Cardiac fibroblast (primary cell): ENCODE data around the gene CYP2J2.
"Not testable (repeated sequence)": the region's sequence is repeated elsewhere in the genome, so short reads cannot be mapped to it uniquely, and the experiment has no call there.

Source experiments
- DNase-seq, 2 donors: peaks; one replicate each; pipeline versions ENCODE4 v3.0.0 to v3.0.0-alpha.2; 2010; ENCODE audit warnings: low read depth in 2 of 2
- H3K4me3 ChIP-seq, 2 donors: replicated peaks in 1 of 2; 1 replicate in 1 of 2; 2 replicates in 1 of 2; pipeline ENCODE4 v1.5.1; 2011; ENCODE audit warnings: low read depth in 2 of 2, low read length in 2 of 2, mild to moderate bottlenecking in 2 of 2, moderate library complexity in 1 of 2
- TF ChIP-seq, protein P1 (sequence below): IDR thresholded peaks from one replicate; pipeline ENCODE4 v1.5.1; 2011; ENCODE audit warnings: low read depth, mild to moderate bottlenecking, low read length, inconsistent platforms

CYP2J2 gene

DNA sequence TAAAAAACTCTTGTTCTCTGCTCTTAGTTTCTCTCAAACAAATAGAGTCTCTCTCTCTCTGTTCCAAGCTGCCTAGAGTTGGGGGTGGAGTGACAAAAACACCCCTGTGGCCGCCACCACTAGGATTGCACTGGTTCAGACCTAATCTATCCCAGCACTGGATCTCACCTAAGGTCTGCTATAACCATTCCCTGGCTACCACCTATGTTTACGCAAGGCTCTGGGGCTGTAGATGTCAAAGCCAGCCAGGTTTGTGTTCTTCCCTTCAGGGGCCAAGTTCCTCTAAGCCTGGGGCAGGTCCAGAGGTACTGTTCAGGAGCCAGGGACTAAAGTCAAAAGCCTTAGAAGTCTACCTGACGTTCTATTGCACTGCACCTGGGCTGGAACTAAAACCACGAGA is 12.8 kb upstream of the CYP2J2 start:
- H3K4me3 ChIP-seq = no peak overlapping the region
- DNase-seq = no peak
- TF ChIP-seq, protein P1, sequence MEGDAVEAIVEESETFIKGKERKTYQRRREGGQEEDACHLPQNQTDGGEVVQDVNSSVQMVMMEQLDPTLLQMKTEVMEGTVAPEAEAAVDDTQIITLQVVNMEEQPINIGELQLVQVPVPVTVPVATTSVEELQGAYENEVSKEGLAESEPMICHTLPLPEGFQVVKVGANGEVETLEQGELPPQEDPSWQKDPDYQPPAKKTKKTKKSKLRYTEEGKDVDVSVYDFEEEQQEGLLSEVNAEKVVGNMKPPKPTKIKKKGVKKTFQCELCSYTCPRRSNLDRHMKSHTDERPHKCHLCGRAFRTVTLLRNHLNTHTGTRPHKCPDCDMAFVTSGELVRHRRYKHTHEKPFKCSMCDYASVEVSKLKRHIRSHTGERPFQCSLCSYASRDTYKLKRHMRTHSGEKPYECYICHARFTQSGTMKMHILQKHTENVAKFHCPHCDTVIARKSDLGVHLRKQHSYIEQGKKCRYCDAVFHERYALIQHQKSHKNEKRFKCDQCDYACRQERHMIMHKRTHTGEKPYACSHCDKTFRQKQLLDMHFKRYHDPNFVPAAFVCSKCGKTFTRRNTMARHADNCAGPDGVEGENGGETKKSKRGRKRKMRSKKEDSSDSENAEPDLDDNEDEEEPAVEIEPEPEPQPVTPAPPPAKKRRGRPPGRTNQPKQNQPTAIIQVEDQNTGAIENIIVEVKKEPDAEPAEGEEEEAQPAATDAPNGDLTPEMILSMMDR = no peak

GRCh38 chr1:59937636-59938210 is 11.2 kb upstream of the CYP2J2 start:
- no peak for DNase-seq
- TF ChIP-seq, protein P1 = no peak
- H3K4me3 ChIP-seq = no peak overlapping the region

- no peak for DNase-seq
- TF ChIP-seq, protein P1 = no peak
- H3K4me3 ChIP-seq = no peak overlapping the region
Measured at GRCh38 chr1:59936358-59936821, 9.8 kb upstream of the CYP2J2 start.

DNA sequence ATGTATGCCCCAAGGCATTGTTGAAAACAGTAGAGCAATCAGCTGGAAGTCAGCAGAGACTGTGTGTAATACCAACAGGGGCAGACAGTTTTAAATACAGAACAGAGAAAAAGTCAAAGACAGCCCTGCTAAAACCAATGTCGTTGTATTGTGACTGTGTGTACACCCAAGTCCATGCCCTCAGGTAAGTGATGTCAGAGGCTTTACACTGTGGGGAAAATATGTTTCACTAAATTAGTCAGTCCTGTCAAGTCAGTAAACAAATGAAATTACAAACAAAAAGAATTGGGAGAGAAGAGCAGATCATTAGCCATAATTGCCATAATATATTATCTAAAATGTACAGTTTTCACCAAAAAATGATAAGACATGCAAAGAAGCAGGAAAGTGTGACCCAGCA is 2.4 kb upstream of the CYP2J2 start:
- H3K4me3 ChIP-seq = no peak overlapping the region
- DNase-seq = no peak
- TF ChIP-seq, protein P1 = no peak

DNA sequence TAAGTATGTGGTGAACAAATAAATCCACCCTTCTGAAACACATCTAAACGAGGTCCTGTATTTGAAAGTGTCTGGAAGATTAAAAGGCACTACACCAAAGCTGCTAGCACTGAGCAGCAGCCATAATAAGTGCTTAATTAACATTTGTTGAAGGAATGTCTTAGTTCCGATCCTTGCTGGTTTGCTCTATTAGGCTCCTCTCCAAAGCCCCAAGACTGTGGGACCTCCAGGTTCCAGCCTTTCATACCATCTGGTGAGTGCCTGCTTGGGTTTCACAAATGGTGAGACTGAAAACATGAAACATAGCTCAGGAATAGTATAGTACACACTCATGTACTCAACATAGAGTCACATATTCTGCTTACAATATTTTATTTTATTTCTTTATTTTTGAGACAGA is 640 bp upstream of the CYP2J2 start:
- H3K4me3 ChIP-seq = peak overlapping the region in 1 of 2 donors; percentile 41

GRCh38 chr1:59924653-59925052 is 1.9 kb downstream of the CYP2J2 start:
- no peak overlapping the region for H3K4me3 ChIP-seq
- TF ChIP-seq, protein P1 = no peak
- DNase-seq = no peak

More for the DNA sequence above, 640 bp upstream of the CYP2J2 start:
- DNase-seq = no peak
- TF ChIP-seq, protein P1 = no peak

DNA sequence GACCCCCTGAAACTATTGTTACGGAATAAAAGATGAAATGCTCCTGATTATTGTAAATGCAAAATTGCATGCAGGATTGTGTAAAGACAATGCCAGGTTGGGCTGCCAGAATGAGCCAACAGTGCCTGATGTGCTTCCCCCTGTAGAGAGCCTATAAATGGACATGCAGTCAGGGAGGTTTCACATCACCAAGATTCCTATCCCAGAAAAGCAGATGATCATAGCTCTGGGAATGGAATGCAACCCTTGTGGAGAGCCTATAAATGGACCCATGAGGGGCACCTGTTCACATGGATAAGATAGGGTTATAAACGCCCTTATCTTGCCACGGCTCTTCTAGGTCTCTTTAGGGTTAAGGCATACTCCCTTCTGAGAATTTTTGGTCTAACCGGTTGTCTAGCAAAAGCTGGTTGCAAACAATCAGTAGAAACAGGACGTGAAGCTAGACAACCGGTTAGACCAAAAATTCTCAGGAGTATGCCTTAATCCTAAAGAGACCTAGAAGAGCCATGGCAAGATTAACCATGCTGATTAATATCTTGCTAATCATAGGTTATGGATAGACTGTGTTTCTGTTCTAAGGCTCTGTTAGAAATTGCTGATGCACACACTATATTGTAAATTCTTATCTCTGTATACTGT is 5.2 kb downstream of the CYP2J2 start:
- DNase-seq, H3K4me3 ChIP-seq: not testable (repeated sequence)
